KMS-11 (cell line): ENCODE data around the gene GTF3C1.

ENCODE experiments used
- H2AFZ ChIP-seq: fragments of 200-600 bp; sonication (generic); 2 replicates; pipeline ENCODE4 v1.6.1; 2016; ENCODE audit warnings: antibody characterized with exemption, mixed run types, low read depth
- H3K27ac ChIP-seq: fragments of 200-600 bp; sonication (generic); 2 replicates; pipeline ENCODE4 v1.6.1; 2016; ENCODE audit warnings: mild to moderate bottlenecking, mixed run types
- H3K27me3 ChIP-seq: fragments of 200-600 bp; sonication (generic); 2 replicates; pipeline ENCODE4 v1.6.1; 2017; ENCODE audit warnings: mild to moderate bottlenecking, low read depth, mixed run types, moderate library complexity; ENCODE audit not compliant: insufficient read depth
- H3K36me3 ChIP-seq: fragments of 200-600 bp; sonication (generic); 2 replicates; pipeline ENCODE4 v1.6.1; 2017; ENCODE audit warnings: mild to moderate bottlenecking, mixed run types; ENCODE audit not compliant: insufficient read depth
- H3K4me1 ChIP-seq: fragments of 200-600 bp; sonication (generic); 2 replicates; pipeline ENCODE4 v1.6.1; 2016; ENCODE audit warnings: mild to moderate bottlenecking, low read depth, mixed run types; ENCODE audit not compliant: poor library complexity, severe bottlenecking
- H3K4me2 ChIP-seq: fragments of 200-600 bp; sonication (generic); 2 replicates; pipeline ENCODE4 v1.7.0; 2016; ENCODE audit warnings: mild to moderate bottlenecking, mixed run types
- H3K4me3 ChIP-seq: fragments of 200-600 bp; sonication (generic); IDR thresholded peaks from 2 replicates; pipeline ENCODE4 v1.6.1; 2017; ENCODE audit warnings: low read depth, low read length, mixed read lengths; ENCODE audit not compliant: insufficient read depth
- H3K79me2 ChIP-seq: fragments of 200-600 bp; sonication (generic); 2 replicates; pipeline ENCODE4 v1.6.1; 2016; ENCODE audit warnings: low read depth, mixed run types; ENCODE audit not compliant: insufficient read depth
- H3K9ac ChIP-seq: fragments of 200-600 bp; sonication (generic); 2 replicates; pipeline ENCODE4 v1.6.1; 2016; ENCODE audit warnings: mild to moderate bottlenecking, mixed run types
- H4K20me1 ChIP-seq: fragments of 200-600 bp; sonication (generic); 2 replicates; pipeline ENCODE4 v1.6.1; 2016; ENCODE audit warnings: mild to moderate bottlenecking, mixed run types; ENCODE audit not compliant: insufficient read depth
- CTCF ChIP-seq: fragments of 200-600 bp; sonication (generic); conservative IDR thresholded peaks from 2 replicates; pipeline ENCODE4 v1.6.1; 2017; ENCODE audit warnings: low read depth, mild to moderate bottlenecking, antibody characterized with exemption, low read length, moderate library complexity, mixed read lengths

Gene GTF3C1

DNA sequence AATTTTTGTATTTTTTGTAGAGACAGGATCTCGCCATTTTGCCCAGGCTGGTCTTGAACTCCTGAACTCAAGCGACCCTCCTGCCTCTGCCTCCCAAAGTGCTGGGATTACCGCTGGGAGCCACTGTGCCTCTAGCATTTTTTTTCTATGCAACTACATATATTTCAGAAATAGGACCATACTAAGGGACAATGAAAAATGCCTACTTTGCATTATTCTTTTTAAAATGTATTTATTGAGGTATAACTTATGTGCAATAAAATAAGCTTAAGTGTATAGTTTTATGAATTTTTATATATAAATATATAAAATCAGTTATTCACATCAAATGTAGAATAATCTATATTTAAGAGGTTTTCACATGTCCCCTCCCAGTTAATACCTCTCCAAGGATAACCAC is 38.3 kb upstream of the GTF3C1 start:
- no peaks in the 10 kb centered on the region for H4K20me1 ChIP-seq

GRCh38 chr16:27586711-27587110 is 37.0 kb upstream of the GTF3C1 start:
- H4K20me1 ChIP-seq = no peaks in the 10 kb centered on the region
- no peak overlapping the region for H3K4me2 ChIP-seq
- H3K9ac ChIP-seq = no peak overlapping the region
- H3K36me3 ChIP-seq = no peaks in the 10 kb centered on the region; the same call in 1 of the 2 replicates
- no peaks in the 10 kb centered on the region for H3K79me2 ChIP-seq
- H2AFZ ChIP-seq = no peak overlapping the region
- H3K27me3 ChIP-seq = no peaks in the 10 kb centered on the region
- no peak overlapping the region for H3K4me3 ChIP-seq
- TF ChIP-seq CTCF = no peak
- no peaks in the 10 kb centered on the region for H3K4me1 ChIP-seq
- H3K27ac ChIP-seq = no peak overlapping the region

More for the DNA sequence above, 38.3 kb upstream of the GTF3C1 start:
- Histone ChIP-seq H3K9ac (no peak overlapping the region), H3K4me3 (no peak overlapping the region), H3K4me1 (no peaks in the 10 kb centered on the region), H3K27me3 (no peaks in the 10 kb centered on the region), H3K27ac (no peak overlapping the region), H2AFZ (no peak overlapping the region), H3K4me2 (no peak overlapping the region), H3K79me2 (no peaks in the 10 kb centered on the region), H3K36me3 (no peaks in the 10 kb centered on the region; the same call in 1 of the 2 replicates)
- TF ChIP-seq CTCF = no peak

DNA sequence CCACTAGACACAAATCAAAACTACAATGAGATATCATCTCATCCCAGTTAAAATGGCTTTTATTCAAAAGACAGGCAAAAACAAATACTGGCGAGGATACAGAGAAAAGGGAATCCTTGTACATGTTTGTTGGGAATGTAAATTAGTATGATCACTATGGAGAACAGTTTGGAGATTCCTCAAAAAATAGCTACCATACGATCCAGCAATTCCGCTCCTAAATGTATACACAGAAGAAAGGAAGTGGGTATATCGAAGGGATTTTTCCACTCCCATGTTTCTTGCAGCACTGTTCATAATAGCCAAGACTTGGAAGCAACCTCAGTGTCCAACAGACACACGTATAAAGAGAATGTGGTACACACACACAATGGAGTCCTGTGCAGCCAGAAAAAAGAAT is 35.5 kb upstream of the GTF3C1 start:
- H3K27me3 ChIP-seq = no peaks in the 10 kb centered on the region
- no peak overlapping the region for H3K4me2 ChIP-seq
- no peak overlapping the region for H3K27ac ChIP-seq
- H3K4me3 ChIP-seq = no peak overlapping the region
- H3K36me3 ChIP-seq = no peaks in the 10 kb centered on the region; the same call in 1 of the 2 replicates
- no peaks in the 10 kb centered on the region for H4K20me1 ChIP-seq
- no peaks in the 10 kb centered on the region for H3K4me1 ChIP-seq
- no peak for TF ChIP-seq CTCF
- H3K79me2 ChIP-seq = no peaks in the 10 kb centered on the region
- no peak overlapping the region for H2AFZ ChIP-seq
- no peak overlapping the region for H3K9ac ChIP-seq

DNA sequence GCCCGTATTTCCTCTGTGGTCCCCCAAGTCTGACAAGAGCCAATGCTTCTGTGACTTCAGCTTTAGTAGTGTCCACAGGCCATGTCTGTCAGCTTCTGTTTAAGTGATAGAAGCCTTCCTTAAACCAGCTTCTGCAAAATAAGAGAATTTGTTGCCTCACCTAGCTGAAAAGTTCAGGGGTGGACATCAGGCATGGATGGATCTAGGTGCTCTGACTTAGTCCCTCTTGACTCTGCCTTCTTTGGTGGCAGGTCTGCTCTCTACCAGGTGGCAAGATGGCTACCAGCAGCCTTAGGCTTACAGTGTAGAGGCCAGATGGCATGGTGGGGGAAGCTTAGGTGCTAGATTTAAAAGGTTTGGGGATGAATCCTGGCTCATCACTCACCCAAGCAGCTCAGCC is 33.9 kb upstream of the GTF3C1 start:
- no peaks in the 10 kb centered on the region; the same call in 1 of the 2 replicates for H3K36me3 ChIP-seq

More for the DNA sequence above, 33.9 kb upstream of the GTF3C1 start:
- no peak overlapping the region for H3K9ac ChIP-seq
- no peak for TF ChIP-seq CTCF
- no peak overlapping the region for H3K4me3 ChIP-seq
- H3K27me3 ChIP-seq = no peaks in the 10 kb centered on the region
- H3K4me1 ChIP-seq = no peaks in the 10 kb centered on the region
- no peak overlapping the region for H3K27ac ChIP-seq
- no peaks in the 10 kb centered on the region for H4K20me1 ChIP-seq
- H3K4me2 ChIP-seq = no peak overlapping the region
- no peak overlapping the region for H2AFZ ChIP-seq
- no peaks in the 10 kb centered on the region for H3K79me2 ChIP-seq
